Kidney (tissue), 14 donors: ENCODE measurements around the gene BBOX1. TPM values are rescaled to one million over a fixed set of nuclear protein-coding genes. Genes with fewer than 3 reads are reported as not detected.

Source experiments
- DNase-seq, 5 donors: peaks; one replicate each; pipeline ENCODE4 v3.0.0-alpha.2; 2013 to 2020
- FAIRE-seq: peaks from 2 replicates; lab custom pipeline; 2012; peaks lifted over from hg19 to GRCh38; lab: Jason Lieb, UNC
- H3K27ac ChIP-seq, 2 donors: one replicate each; pipeline ENCODE4 v1.7.0; 2013; ENCODE audit warnings: low read depth in 2 of 2, low read length in 2 of 2, inconsistent platforms in 1 of 2
- H3K27me3 ChIP-seq: one replicate; pipeline ENCODE4 v1.7.1; 2013; ENCODE audit warnings: low read length, inconsistent platforms; ENCODE audit not compliant: control insufficient read depth, insufficient read depth
- H3K36me3 ChIP-seq, 3 donors: one replicate each; pipeline versions ENCODE4 v1.7.0 to v1.7.1; 2013; ENCODE audit warnings: low read length in 3 of 3, control low read depth in 1 of 3, inconsistent platforms in 1 of 3; ENCODE audit not compliant: insufficient read depth in 3 of 3, control insufficient read depth in 2 of 3
- H3K4me1 ChIP-seq, 3 donors: one replicate each; pipeline versions ENCODE4 v1.7.0 to v1.7.1; 2013; ENCODE audit warnings: low read length in 3 of 3, inconsistent platforms in 1 of 3, low read depth in 1 of 3; ENCODE audit not compliant: control insufficient read depth in 2 of 3, insufficient read depth in 2 of 3
- H3K4me3 ChIP-seq, 3 donors: one replicate each; pipeline versions ENCODE4 v1.7.0 to v1.8.1; 2013; ENCODE audit warnings: low read length in 3 of 3, control low read depth in 1 of 3, inconsistent platforms in 1 of 3
- H3K9ac ChIP-seq, 3 donors: one replicate each; pipeline versions ENCODE4 v1.7.0 to v1.7.1; 2013; ENCODE audit warnings: low read length in 3 of 3, control low read depth in 1 of 3, inconsistent platforms in 1 of 3
- H3K9me3 ChIP-seq, 3 donors: one replicate each; pipeline versions ENCODE4 v1.7.0 to v1.7.1; 2013; ENCODE audit warnings: low read length in 3 of 3, control low read depth in 1 of 3, inconsistent platforms in 1 of 3; ENCODE audit not compliant: control insufficient read depth in 2 of 3, insufficient read depth in 1 of 3
- CTCF ChIP-seq: IDR thresholded peaks from 3 replicates; pipeline ENCODE4 v1.5.1; 2012; ENCODE audit warnings: mild to moderate bottlenecking, moderate library complexity, borderline replicate concordance; ENCODE audit not compliant: insufficient read depth; ENCODE audit errors: extremely low read depth
- intact Hi-C: fragments of 100-400 bp; cut with DNase I; formaldehyde crosslinking; loops from one replicate; pipeline ENCODE4 v1.11.1; 2022
- polyA plus RNA-seq: library from polyadenylated mRNA; stranded (reverse); fragments of 350-450 nt; fragmentation: Illumina TruSeq; extraction: RNeasy Lipid Tissue Mini Kit (QIAGEN cat#74804); gene quantifications from one replicate; pipeline ENCODE4 v1.2.3, GENCODE V29; 2014; ENCODE audit warnings: low read depth, low replicate concordance; ENCODE audit not compliant: insufficient read depth
- total RNA-seq: library from RNA; stranded (reverse); fragmentation: NEBNext Ultra II Directional; extraction: Animal tissue kit (Norgen Biotek cat#: 25700); gene quantifications from one replicate; pipeline ENCODE4 v1.2.1, GENCODE V29; 2021
- donor health status: control.
- donor health status: control.
- donor health status: control.
- donor health status: control.
- donor health status: control.
- donor health status: DM: yes; HTN: yes; CAD: no.
- donor health status: Normal renal cell carcinoma (clear cell type).

Gene BBOX1
- total and polyA plus RNA-seq, 2 donors from 2014 or later = 159 to 414 TPM

GRCh38 chr11:26993965-26994457 lies 46.6 kb upstream of the BBOX1 start, which contains the start of gene FIBIN:
Gene FIBIN (plus strand): TSS chr11:26994112. CDS start chr11:26994527, 415 bp downstream.
- no peak for FAIRE-seq
- Histone ChIP-seq H3K36me3 (no peaks in the 10 kb centered on the region), H3K9me3 (no peaks in the 10 kb centered on the region), H3K27ac (peak within 1 kb of the TSS; percentile 34 to 63), H3K9ac (peak within 1 kb of the TSS; percentile 20 to 81 (median 57)), H3K4me1 (peaks cover 0 to 8% (median 0%) of the 10 kb centered on the region in 3 donors), H3K4me3 (peak within 1 kb of the TSS; percentile 65 to 83 (median 79)), H3K27me3 (no peaks in the 10 kb centered on the region)
- intact Hi-C loops = no loop called here
- DNase-seq = peak; percentile 50 to 85 (median 78)
- no peak for TF ChIP-seq CTCF

- no peaks in the 10 kb centered on the region for H3K27me3 ChIP-seq
- peaks cover 0 to 8% (median 0%) of the 10 kb centered on the region in 3 donors for H3K4me1 ChIP-seq
- peak overlapping the region; percentile 20 to 81 (median 57) for H3K9ac ChIP-seq
- peak overlapping the region; percentile 34 to 63 for H3K27ac ChIP-seq
- no peak for FAIRE-seq
- no peak for TF ChIP-seq CTCF
- H3K4me3 ChIP-seq = peak overlapping the region; percentile 65 to 83 (median 79)
- DNase-seq = peak in 3 of 5 donors; percentile 11 to 85 (median 42)
- intact Hi-C loops = no loop called here
- no peaks in the 10 kb centered on the region for H3K36me3 ChIP-seq
- H3K9me3 ChIP-seq = no peaks in the 10 kb centered on the region
These were observed 46.0 kb upstream of the BBOX1 start for GRCh38 chr11:26994631-26995095.

- peak overlapping the region; percentile 5 to 83 (median 57) for H3K4me3 ChIP-seq
- H3K4me1 ChIP-seq = peaks cover 0 to 8% (median 0%) of the 10 kb centered on the region in 3 donors
- no peak for TF ChIP-seq CTCF
- no peak for DNase-seq
- no peak overlapping the region for H3K27ac ChIP-seq
- H3K36me3 ChIP-seq = no peaks in the 10 kb centered on the region
- H3K9ac ChIP-seq = no peak overlapping the region
- no peak for FAIRE-seq
- no peaks in the 10 kb centered on the region for H3K27me3 ChIP-seq
- intact Hi-C loops = no loop called here
- H3K9me3 ChIP-seq = no peaks in the 10 kb centered on the region
These were observed 44.7 kb upstream of the BBOX1 start for GRCh38 chr11:26995701-26996460.
